C4-2B (cell line): ENCODE results near the gene TRAP1.

Experiments
- CTCF ChIP-seq: fragments of 450-650 bp; conservative IDR thresholded peaks from 2 replicates; pipeline ENCODE4 v1.5.1; 2017; ENCODE audit warnings: mild to moderate bottlenecking
- ZFX ChIP-seq: fragments of 450-650 bp; IDR thresholded peaks from 2 replicates; pipeline ENCODE4 v1.6.1; 2017

DNA sequence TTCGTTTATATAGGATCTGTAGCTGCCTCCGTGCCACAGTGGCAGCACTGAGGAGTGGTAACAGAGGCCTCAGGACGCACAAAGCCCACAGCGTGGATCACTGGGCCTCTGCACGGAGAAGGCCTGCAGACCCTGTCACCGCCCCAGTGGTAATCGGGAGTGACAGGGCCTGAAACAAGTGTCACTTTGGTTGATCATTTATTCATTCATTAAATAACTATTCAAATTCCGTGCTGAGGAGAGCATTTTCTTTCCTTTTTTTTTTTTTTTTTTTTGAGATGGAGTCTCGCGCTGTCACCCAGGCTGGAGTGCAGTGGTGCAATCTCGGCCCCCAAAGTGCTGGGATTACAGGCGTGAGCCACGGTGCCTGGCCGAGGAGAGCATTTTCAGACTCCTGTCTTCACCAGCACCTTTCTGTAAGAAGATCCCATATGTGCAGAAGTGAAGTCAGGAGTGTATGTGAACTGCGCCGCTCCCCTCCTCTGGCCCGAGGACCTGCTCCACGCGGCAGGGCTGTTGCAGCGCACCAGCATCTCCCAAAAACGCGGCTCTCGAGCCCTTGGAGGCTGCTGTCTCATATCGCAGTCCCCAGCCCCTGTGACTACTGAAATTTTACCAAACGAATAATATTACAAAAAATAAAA, 44.9 kb upstream of the TRAP1 start:
- TF ChIP-seq CTCF: no peak
- no peak for TF ChIP-seq ZFX
